ENCODE results near the gene CCDC97.
"Not testable (repeated sequence)": the region's sequence is repeated elsewhere in the genome, so short reads cannot be mapped to it uniquely, and the experiment has no call there.

Gene CCDC97

DNA sequence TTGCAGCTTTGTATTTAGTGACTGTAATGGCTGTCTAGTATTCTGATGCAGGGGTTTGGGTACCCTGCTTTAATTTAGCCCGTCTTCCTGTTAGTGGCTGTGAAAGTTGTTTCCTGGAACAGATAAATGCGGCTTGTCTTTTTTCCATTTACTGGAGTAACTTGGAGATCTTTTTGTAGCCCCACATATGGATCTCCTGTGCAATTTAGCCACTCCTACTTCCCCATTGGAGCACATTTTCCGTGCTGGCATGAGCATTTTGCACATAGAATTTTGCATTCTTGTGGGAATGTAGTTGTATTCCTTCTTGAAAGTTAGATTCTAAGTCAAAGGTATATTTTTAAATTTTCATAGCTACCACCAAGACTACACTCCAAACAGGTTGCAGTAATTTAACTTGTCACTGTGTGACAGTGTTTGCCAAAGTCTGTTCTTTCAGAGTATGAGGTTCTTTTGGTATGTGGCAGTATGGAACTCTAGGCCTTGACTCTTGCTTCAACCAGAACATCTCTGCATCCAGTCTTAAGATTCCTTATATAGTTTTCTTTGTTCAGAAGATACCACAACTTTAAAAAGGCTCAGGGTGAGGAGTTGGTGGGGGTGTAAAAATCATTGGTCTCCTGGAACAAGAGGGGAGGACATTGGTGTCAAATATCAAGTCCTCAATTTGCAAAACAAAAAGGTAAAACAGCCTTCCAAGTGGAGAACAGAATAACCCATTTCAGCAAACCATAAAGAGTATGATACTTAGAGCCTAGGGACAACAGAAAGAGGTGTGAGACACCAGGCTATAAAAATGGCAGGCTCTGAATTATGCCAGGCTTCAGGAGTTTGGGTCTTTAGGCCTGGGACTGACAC is 21.1 kb upstream of the CCDC97 start:
- no peak overlapping the region for H3K4me3 ChIP-seq (ENCODE audit: low read depth, low read length)

DNA sequence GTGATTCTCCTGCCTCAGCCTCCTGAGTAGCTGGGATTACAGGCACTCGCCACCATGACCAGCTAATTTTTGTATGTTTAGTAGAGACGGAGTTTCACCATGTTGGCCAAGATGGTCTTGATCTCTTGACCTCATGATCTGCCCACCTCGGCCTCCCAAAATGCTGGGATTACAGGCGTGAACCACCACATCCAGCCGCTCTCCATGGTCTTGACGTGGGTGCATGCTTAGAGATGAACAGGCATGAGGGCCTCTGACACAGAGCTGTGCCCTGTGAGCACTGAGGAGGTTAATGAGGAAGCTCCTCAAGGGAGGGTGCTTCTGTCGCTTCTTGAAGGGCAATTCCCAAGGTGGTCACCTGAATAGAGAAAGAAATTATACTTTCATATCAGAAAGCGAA is 20.2 kb upstream of the CCDC97 start:
- H3K4me3 ChIP-seq (ENCODE audit: low read depth, low read length) = not testable (repeated sequence)

More for the DNA sequence above, 21.1 kb upstream of the CCDC97 start:
- TF ChIP-seq, protein P1, sequence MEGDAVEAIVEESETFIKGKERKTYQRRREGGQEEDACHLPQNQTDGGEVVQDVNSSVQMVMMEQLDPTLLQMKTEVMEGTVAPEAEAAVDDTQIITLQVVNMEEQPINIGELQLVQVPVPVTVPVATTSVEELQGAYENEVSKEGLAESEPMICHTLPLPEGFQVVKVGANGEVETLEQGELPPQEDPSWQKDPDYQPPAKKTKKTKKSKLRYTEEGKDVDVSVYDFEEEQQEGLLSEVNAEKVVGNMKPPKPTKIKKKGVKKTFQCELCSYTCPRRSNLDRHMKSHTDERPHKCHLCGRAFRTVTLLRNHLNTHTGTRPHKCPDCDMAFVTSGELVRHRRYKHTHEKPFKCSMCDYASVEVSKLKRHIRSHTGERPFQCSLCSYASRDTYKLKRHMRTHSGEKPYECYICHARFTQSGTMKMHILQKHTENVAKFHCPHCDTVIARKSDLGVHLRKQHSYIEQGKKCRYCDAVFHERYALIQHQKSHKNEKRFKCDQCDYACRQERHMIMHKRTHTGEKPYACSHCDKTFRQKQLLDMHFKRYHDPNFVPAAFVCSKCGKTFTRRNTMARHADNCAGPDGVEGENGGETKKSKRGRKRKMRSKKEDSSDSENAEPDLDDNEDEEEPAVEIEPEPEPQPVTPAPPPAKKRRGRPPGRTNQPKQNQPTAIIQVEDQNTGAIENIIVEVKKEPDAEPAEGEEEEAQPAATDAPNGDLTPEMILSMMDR (IDR thresholded peaks at IDR 0.05; ENCODE audit: low read depth, low read length) = no peak

DNA sequence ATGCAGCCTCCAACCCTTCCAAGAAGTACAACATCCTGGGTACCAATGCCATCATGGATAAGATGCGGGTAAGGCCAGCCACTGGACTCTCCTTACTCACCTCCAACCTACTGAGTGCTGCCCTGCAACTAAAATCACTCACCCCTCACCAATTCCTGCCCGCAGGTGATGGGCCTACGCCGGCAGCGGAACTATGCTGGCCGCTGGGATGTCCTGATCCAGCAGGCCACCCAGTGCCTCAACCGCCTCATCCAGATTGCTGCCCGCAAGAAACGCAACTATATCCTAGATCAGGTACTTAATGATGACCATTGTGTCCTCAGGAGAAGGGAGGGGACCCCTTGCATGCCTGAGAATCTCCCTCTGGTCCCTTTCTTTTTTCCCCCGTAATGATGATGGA is 15.6 kb upstream of the CCDC97 start:
- H3K4me3 ChIP-seq (ENCODE audit: low read depth, low read length) = no peak overlapping the region
- TF ChIP-seq, protein P1 (IDR thresholded peaks at IDR 0.05; ENCODE audit: low read depth, low read length) = no peak

DNA sequence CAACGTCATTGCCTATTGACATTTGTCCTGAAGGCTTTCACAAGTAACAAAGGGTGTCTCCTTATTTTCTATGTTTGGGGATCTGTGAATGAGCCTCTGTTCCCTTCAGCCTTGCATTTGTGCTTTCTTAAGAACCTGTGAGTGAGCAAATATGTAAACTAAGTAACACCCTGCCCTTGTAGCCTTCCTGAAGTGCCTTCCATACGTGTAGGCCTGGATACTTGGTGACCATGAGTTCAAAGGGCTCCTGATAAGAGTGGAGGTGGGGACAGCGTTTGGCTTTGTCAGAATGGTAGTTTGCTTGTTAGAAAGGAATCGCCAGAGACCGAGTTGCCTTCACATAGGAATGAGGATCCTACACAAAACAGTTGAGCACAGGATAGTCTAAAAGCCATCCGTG is 14.5 kb upstream of the CCDC97 start:
- TF ChIP-seq, protein P1 (IDR thresholded peaks at IDR 0.05; ENCODE audit: low read depth, low read length) = no peak
- no peak overlapping the region for H3K4me3 ChIP-seq (ENCODE audit: low read depth, low read length)

DNA sequence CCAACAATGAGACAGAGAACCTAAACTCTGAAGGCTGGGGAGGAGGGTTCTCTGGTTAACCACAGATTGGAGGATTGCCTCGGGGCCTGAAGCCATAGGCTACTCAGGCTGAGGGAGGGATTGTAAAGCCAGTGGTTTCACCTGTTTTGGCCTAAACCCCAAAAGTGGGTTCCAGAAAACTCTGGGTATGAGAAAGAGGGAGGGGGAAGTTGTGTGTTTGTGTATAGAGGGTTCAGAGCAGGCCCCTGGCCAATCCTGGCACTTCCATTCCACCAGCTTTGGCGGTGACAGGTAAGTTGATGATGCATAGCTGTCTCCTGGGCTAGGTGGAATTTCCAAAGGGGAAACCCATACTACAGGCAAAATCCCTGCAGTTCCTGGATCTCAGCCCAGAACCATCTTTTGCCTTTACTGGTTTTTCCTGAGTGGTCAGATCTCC is 13.5 kb upstream of the CCDC97 start:
- H3K4me3 ChIP-seq (ENCODE audit: low read depth, low read length) = no peak overlapping the region
- TF ChIP-seq, protein P1 (IDR thresholded peaks at IDR 0.05; ENCODE audit: low read depth, low read length) = no peak

DNA sequence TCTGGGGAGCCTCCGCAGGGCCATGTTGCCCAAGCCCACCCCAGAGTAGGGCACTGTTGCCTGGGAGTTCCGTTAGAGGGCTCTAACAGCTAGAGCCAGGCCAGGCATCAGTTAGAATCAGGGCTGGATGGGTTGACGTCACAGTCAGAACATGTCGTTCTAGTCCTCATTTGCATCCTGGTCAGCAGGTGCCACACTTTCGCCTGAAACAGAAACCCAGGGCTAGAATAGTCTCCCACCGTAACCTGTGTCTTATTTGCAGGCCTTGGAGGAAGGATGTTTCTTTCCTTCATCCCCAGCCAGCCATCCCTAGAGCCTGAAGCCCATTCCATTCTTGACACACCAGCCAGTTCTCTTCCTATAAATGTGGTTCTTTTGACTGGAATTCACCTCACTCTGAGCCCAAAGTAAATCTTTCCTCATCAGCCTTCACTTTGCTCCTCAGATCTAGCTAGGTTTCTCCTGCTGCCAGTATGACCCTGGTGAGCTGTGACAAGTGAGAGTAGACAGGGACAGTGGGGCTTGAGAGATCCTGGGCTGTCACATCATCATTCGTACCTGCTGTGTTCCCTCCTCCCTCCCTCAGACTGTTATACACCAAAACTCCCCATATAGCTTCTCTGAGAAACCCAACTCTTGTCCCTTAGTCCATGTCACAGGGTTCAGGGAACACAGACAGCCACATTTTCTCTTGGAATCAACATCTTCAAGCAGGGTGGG is 12.2 kb upstream of the CCDC97 start:
- TF ChIP-seq, protein P1 (IDR thresholded peaks at IDR 0.05; ENCODE audit: low read depth, low read length) = no peak
- H3K4me3 ChIP-seq (ENCODE audit: low read depth, low read length) = no peak overlapping the region

DNA sequence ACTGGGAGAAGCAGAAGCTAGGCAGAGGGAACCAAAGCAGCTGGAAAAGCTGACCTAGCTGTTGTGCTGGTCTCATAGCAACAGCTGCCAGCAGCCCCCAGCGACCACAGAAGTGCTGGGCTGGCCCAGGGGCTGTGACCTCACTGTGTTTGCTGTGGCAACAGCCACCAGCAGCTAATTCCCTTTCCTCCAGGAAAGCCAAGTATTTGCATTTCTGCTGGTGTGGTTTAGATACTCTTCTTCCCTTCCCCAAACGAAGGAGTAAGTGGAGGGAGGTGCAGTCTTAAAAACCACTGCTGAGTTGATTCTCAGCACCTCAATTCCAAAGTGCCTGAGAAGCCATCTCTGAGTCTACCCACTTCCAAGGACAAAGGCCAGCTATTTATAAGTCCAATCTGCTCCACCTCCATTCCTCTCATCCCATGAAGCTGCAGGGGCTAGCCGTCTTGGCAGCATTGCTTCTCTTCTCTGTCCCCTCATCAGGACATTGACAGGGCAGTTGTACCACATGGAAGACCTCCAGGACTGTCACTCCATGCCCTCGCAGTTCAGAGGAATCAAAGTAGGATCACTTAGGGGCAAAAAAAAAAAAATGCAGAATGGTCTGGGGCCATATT is 11.5 kb upstream of the CCDC97 start:
- TF ChIP-seq, protein P1 (IDR thresholded peaks at IDR 0.05; ENCODE audit: low read depth, low read length) = no peak
- no peak overlapping the region for H3K4me3 ChIP-seq (ENCODE audit: low read depth, low read length)

Measured in WI38 (cell line).